ENCODE data around the gene ICAM5. TPM values are rescaled to one million over a fixed set of nuclear protein-coding genes. Genes with fewer than 3 reads are reported as not detected.
"Not testable (repeated sequence)": the region's sequence is repeated elsewhere in the genome, so short reads cannot be mapped to it uniquely, and the experiment has no call there.

Gene ICAM5
- total and polyA plus RNA-seq, 2 experiments from 2014 or later = 0.23 to 0.57 TPM

- Histone ChIP-seq H3K4me2 (peak overlapping the region; percentile 95), H3K79me2 (peaks cover 29% of the 10 kb centered on the region), H3K4me1 (ENCODE audit: insufficient read depth) (peaks cover 8% of the 10 kb centered on the region), H4K20me1 (ENCODE audit: insufficient read depth, poor library complexity, severe bottlenecking) (peaks cover 22% of the 10 kb centered on the region), H3K4me3 (peak overlapping the region; percentile 38), H3K36me3 (replicated peaks; ENCODE audit: insufficient read depth, low read depth) (no peaks in the 10 kb centered on the region), H2AFZ (peak overlapping the region; percentile 23), H3K27ac (peak overlapping the region; percentile 63), H3K9me2 (replicated peaks; ENCODE audit: insufficient read depth) (no peaks in the 10 kb centered on the region), H3K27me3 (no peaks in the 10 kb centered on the region), H3K9me3 (ENCODE audit: low read depth) (no peaks in the 10 kb centered on the region)
- DNase-seq (ENCODE audit: low spot score) = peak; percentile 96
- 9% methylated on average over 35 of the region's 59 CpGs for WGBS (ENCODE audit: low lambda C conversion rate, missing lambda C conversion rate)
- TF ChIP-seq EZH2phosphoT487 (IDR thresholded peaks at IDR 0.05; ENCODE audit: low read depth, severe bottlenecking, unreplicated experiment) (no peak), EZH2 (IDR thresholded peaks at IDR 0.05; ENCODE audit: borderline replicate concordance) (no peak), CTCF (IDR thresholded peaks at IDR 0.05; ENCODE audit: poor library complexity) (no peak)
Observed at GRCh38 chr19:10334588-10335351, 45.0 kb downstream of the ICAM5 start.

- no peak overlapping the region for H3K27ac ChIP-seq
- no peaks in the 10 kb centered on the region for H3K27me3 ChIP-seq
- no peaks in the 10 kb centered on the region for H3K36me3 ChIP-seq (replicated peaks; ENCODE audit: insufficient read depth, low read depth)
- H3K4me3 ChIP-seq = no peak overlapping the region
- H3K4me1 ChIP-seq (ENCODE audit: insufficient read depth) = peaks cover 8% of the 10 kb centered on the region
- H4K20me1 ChIP-seq (ENCODE audit: insufficient read depth, poor library complexity, severe bottlenecking) = peaks cover 17% of the 10 kb centered on the region
- no peaks in the 10 kb centered on the region for H3K9me3 ChIP-seq (ENCODE audit: low read depth)
- H3K79me2 ChIP-seq = peaks cover 22% of the 10 kb centered on the region
- TF ChIP-seq EZH2 (IDR thresholded peaks at IDR 0.05; ENCODE audit: borderline replicate concordance) (no peak), CTCF (IDR thresholded peaks at IDR 0.05; ENCODE audit: poor library complexity) (no peak), EZH2phosphoT487 (IDR thresholded peaks at IDR 0.05; ENCODE audit: low read depth, severe bottlenecking, unreplicated experiment) (no peak)
- no peak for DNase-seq (ENCODE audit: low spot score)
- no peaks in the 10 kb centered on the region for H3K9me2 ChIP-seq (replicated peaks; ENCODE audit: insufficient read depth)
- H3K4me2 ChIP-seq = peak overlapping the region; percentile 95
- WGBS (ENCODE audit: low lambda C conversion rate, missing lambda C conversion rate) = 73% methylated on average over 26 of the region's 26 CpGs
- H2AFZ ChIP-seq = peak overlapping the region; percentile 23
Observed at GRCh38 chr19:10335352-10335985, 45.7 kb downstream of the ICAM5 start.

GRCh38 chr19:10336725-10337124, 47.0 kb downstream of the ICAM5 start:
- peaks cover 12% of the 10 kb centered on the region for H3K79me2 ChIP-seq
- WGBS (ENCODE audit: low lambda C conversion rate, missing lambda C conversion rate) = 79% methylated on average over 9 of the region's 9 CpGs
- H3K4me3 ChIP-seq; H3K9me2 ChIP-seq (replicated peaks; ENCODE audit: insufficient read depth); H3K9me3 ChIP-seq (ENCODE audit: low read depth); H2AFZ ChIP-seq; H3K27me3 ChIP-seq; DNase-seq (ENCODE audit: low spot score); H3K4me1 ChIP-seq (ENCODE audit: insufficient read depth); H3K27ac ChIP-seq; H3K36me3 ChIP-seq (replicated peaks; ENCODE audit: insufficient read depth, low read depth); H3K4me2 ChIP-seq: not testable (repeated sequence)
- H4K20me1 ChIP-seq (ENCODE audit: insufficient read depth, poor library complexity, severe bottlenecking) = peaks cover 12% of the 10 kb centered on the region

GRCh38 chr19:10338940-10339339, 49.2 kb downstream of the ICAM5 start:
- WGBS (ENCODE audit: low lambda C conversion rate, missing lambda C conversion rate) = 80% methylated on average over 6 of the region's 6 CpGs
- H3K36me3 ChIP-seq (replicated peaks; ENCODE audit: insufficient read depth, low read depth) = no peaks in the 10 kb centered on the region

More at GRCh38 chr19:10338940-10339339, 49.2 kb downstream of the ICAM5 start:
- Histone ChIP-seq H3K27ac (no peak overlapping the region), H4K20me1 (ENCODE audit: insufficient read depth, poor library complexity, severe bottlenecking) (no peaks in the 10 kb centered on the region), H3K4me1 (ENCODE audit: insufficient read depth) (no peaks in the 10 kb centered on the region), H3K79me2 (no peaks in the 10 kb centered on the region), H3K9me2 (replicated peaks; ENCODE audit: insufficient read depth) (no peaks in the 10 kb centered on the region), H3K9me3 (ENCODE audit: low read depth) (no peaks in the 10 kb centered on the region), H3K4me3 (no peak overlapping the region), H2AFZ (no peak overlapping the region), H3K27me3 (no peaks in the 10 kb centered on the region), H3K4me2 (no peak overlapping the region)
- TF ChIP-seq EZH2 (IDR thresholded peaks at IDR 0.05; ENCODE audit: borderline replicate concordance) = no peak
- TF ChIP-seq EZH2phosphoT487 (IDR thresholded peaks at IDR 0.05; ENCODE audit: low read depth, severe bottlenecking, unreplicated experiment) = no peak
- no peak for TF ChIP-seq CTCF (IDR thresholded peaks at IDR 0.05; ENCODE audit: poor library complexity)
- no peak for DNase-seq (ENCODE audit: low spot score)
